Stomach smooth muscle (tissue), 2 donors: ENCODE results near the gene WDR35.
A peak's percentile ranks its signal among the peaks of the same experiment; 100 is the strongest.

Experiments used
- H3K27ac ChIP-seq: one replicate; pipeline ENCODE4 v1.7.0; 2013; ENCODE audit warnings: mild to moderate bottlenecking, low read length, inconsistent platforms
- H3K27me3 ChIP-seq, 2 donors: one replicate each; pipeline ENCODE4 v1.7.0; 2013; ENCODE audit warnings: low read length in 2 of 2; ENCODE audit not compliant: insufficient read depth in 2 of 2, control insufficient read depth in 1 of 2
- H3K36me3 ChIP-seq, 2 donors: one replicate each; pipeline ENCODE4 v1.7.0; 2013; ENCODE audit warnings: low read length in 2 of 2; ENCODE audit not compliant: control insufficient read depth in 2 of 2, insufficient read depth in 2 of 2
- H3K4me1 ChIP-seq: one replicate; pipeline ENCODE4 v1.7.0; 2013; ENCODE audit warnings: low read length; ENCODE audit not compliant: control insufficient read depth, insufficient read depth
- H3K4me3 ChIP-seq, 2 donors: one replicate each; pipeline ENCODE4 v1.7.0; 2013; ENCODE audit warnings: low read length in 2 of 2
- H3K9ac ChIP-seq, 2 donors: one replicate each; pipeline ENCODE4 v1.7.0; 2013; ENCODE audit warnings: low read length in 2 of 2, mild to moderate bottlenecking in 1 of 2
- H3K9me3 ChIP-seq, 2 donors: one replicate each; pipeline ENCODE4 v1.7.0; 2013; ENCODE audit warnings: low read length in 2 of 2; ENCODE audit not compliant: control insufficient read depth in 2 of 2
- donor health status: healthy.
- donor health status: Pancreatic carcinoma.

Gene WDR35

DNA sequence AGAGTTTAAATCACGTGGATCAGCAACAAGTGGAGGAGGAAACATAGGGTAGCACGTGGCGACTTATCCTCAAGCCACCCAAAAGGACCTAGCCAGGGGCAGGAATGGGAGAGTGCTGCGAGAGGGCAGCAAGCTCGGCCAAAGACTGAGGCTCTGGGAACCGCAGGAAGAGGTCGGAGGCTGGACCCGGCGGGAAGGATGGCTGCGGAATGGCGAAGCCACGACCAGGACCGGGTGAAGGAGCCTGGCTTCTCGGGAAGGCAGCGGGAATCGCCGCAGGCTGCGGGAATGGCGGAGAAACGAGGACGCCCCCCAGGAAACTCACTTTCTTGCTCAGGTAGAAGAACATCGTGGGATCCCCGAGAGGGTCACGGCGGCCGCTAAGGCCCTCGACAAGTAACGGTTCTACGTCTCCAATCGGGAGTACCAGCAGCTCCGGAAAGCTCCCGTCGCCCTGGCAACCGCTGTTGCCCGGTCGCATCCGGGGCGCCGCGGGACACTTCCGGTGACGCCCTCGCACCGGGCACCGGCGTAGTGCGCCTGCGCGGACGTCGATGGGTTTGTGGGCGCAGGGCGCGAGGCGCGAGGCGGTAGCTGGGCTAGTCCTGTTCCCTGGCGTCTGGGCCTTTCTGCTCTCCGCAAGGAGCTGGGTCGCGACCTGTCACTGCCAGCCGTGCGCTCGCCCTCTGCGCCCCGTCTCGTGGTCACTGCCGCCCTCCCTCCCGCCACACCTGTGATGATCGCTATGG, at the start of gene WDR35:
TSS of gene WDR35 (minus strand) at position 439 of the 749 bp plus-strand sequence. CDS start at position 349, 90 bp downstream.
- no peaks in the 10 kb centered on the region for H3K4me1 ChIP-seq
- H3K9ac ChIP-seq: peak within 1 kb of the TSS; percentile 58 to 85
- peak within 1 kb of the TSS; percentile 49 for H3K27ac ChIP-seq
- peak within 1 kb of the TSS; percentile 82 to 87 for H3K4me3 ChIP-seq
- no peaks in the 10 kb centered on the region for H3K27me3 ChIP-seq
- H3K9me3 ChIP-seq: no peaks in the 10 kb centered on the region
- peaks cover 0 to 3% of the 10 kb centered on the region in 2 donors for H3K36me3 ChIP-seq

- Histone ChIP-seq H3K36me3 (peaks cover 45 to 53% of the 10 kb centered on the region in 2 donors), H3K27me3 (no peaks in the 10 kb centered on the region), H3K9ac (no peak overlapping the region), H3K4me3 (no peak overlapping the region), H3K9me3 (no peaks in the 10 kb centered on the region), H3K4me1 (peaks cover 9% of the 10 kb centered on the region), H3K27ac (no peak overlapping the region)
Measured at GRCh38 chr2:20037660-20038059, 47.8 kb upstream of the WDR35 start.

DNA sequence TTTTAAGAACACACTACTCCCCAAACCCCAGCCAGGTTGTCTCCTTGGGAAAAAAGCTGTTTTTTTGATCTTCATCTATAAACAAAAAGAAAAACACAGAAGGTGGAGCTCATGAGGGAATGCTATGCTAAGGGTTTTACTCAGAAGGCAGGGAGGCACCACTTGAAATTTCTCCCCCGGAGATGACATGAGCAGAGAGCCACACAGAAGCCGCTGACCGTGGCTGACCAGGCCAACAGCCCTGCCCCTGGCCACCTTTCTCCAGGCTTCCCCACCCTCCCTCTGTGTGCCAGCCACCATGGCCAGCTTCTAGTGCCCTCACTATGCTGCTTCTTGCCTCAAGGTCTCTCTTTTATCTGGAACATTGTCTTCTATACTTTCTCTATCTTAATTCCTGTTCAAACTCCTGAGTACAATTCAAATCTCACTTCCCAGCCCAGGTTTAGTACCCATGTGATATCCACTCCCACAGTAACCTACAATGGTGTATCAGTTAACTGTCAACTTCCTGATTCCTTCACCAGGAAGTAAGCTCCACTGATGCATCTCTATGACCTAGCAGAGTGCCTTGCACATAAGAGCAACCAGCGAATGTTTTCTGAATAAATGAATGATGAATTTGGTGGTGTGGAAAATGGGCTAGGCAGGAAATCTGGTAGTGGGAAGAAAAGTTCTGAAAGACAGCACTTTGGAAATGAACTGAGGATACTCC, 46.2 kb upstream of the WDR35 start:
- no peak overlapping the region for H3K9ac ChIP-seq
- H3K36me3 ChIP-seq: peaks cover 52 to 63% of the 10 kb centered on the region in 2 donors
- H3K27me3 ChIP-seq: no peaks in the 10 kb centered on the region
- H3K4me1 ChIP-seq: peaks cover 9% of the 10 kb centered on the region
- no peak overlapping the region for H3K27ac ChIP-seq
- H3K9me3 ChIP-seq: no peaks in the 10 kb centered on the region
- no peak overlapping the region for H3K4me3 ChIP-seq

DNA sequence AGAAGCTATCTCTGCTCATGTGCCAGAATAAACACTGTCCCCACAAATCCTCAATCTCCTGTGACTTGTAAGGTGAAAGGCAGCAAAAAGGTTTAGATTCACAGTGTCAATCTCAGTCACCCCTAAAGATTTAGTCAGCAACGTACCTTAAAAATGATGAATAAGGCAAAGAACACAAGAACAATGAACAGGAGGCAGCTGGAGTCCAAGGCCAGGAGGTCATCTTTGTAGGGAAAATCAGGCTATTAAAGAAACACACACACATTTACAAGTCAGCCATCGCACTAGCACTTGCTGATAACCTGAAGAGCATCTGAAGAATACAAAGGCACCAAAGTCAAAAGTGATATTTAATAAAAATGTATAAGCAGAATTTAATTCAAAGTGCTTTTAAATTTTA, 44.9 kb upstream of the WDR35 start:
- Histone ChIP-seq H3K27me3 (no peaks in the 10 kb centered on the region), H3K4me3 (no peak overlapping the region), H3K27ac (no peak overlapping the region), H3K4me1 (peaks cover 9% of the 10 kb centered on the region), H3K9me3 (no peaks in the 10 kb centered on the region), H3K9ac (no peak overlapping the region), H3K36me3 (peaks cover 48 to 55% of the 10 kb centered on the region in 2 donors)

DNA sequence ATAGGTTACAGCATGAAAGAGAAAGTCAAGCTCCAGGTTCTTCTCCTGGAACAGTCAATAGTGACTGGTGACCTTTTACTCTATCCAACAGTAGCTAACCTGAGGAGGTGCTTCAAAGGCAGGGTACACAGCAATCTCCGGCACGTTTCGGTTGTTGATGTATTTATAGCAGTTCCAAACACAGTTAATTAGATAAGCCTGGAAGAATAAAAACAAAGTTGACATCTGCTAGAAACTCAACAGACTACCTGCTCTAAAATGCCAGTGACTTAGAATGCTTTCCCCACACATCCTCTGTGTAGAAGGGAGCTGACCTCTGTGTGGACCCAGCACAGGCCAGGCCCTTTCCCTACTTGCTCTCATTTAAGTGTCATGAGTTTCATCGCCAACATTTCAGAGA, 44.3 kb upstream of the WDR35 start:
- no peak overlapping the region for H3K9ac ChIP-seq
- H3K4me1 ChIP-seq: peaks cover 9% of the 10 kb centered on the region
- H3K27me3 ChIP-seq: no peaks in the 10 kb centered on the region
- H3K27ac ChIP-seq: peak overlapping the region; percentile 25
- H3K36me3 ChIP-seq: peaks cover 50 to 54% of the 10 kb centered on the region in 2 donors
- no peaks in the 10 kb centered on the region for H3K9me3 ChIP-seq
- no peak overlapping the region for H3K4me3 ChIP-seq

DNA sequence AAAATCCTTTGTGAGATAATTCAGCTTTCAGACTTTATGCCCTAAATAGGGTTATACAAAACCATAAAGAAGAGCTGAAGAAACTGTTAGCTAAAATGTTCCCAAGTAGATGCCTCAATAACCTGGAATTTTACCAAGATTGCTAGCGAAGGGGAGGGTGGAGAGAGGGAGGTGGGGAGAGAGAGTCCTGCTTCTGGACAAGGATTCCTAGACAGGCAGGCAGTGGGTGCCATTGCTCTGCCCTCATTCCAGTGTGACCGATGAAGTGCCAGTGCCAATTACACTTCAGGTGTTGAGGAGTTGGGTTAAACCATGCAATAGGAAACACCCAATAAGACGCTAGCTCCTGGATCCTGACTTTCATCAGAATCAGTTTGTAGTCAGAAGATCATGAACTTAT, 43.4 kb upstream of the WDR35 start:
- Histone ChIP-seq H3K36me3 (peaks cover 50 to 61% of the 10 kb centered on the region in 2 donors), H3K9me3 (no peaks in the 10 kb centered on the region), H3K4me3 (no peak overlapping the region), H3K4me1 (peaks cover 9% of the 10 kb centered on the region), H3K27ac (no peak overlapping the region), H3K27me3 (no peaks in the 10 kb centered on the region), H3K9ac (no peak overlapping the region)

DNA sequence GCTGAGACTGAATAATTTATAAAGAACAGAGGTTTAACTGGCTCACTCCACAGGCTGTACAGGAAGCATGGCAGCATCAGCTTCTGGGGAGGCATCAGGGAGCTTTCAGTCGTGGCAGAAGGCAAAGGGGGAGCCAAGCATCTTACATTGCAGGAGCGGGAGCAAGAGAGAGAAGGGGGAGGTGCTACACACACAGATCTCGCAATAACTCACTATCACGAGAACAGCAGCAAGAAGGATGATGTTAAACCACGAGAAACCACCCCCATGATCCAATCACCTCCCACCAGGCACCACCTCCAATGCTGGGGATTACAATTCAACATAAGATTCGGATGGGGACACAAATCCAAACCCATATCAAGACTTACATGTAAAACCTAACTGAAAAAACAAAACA, 40.3 kb upstream of the WDR35 start:
- Histone ChIP-seq H3K36me3 (peaks cover 35 to 46% of the 10 kb centered on the region in 2 donors), H3K27ac (no peak overlapping the region)

DNA sequence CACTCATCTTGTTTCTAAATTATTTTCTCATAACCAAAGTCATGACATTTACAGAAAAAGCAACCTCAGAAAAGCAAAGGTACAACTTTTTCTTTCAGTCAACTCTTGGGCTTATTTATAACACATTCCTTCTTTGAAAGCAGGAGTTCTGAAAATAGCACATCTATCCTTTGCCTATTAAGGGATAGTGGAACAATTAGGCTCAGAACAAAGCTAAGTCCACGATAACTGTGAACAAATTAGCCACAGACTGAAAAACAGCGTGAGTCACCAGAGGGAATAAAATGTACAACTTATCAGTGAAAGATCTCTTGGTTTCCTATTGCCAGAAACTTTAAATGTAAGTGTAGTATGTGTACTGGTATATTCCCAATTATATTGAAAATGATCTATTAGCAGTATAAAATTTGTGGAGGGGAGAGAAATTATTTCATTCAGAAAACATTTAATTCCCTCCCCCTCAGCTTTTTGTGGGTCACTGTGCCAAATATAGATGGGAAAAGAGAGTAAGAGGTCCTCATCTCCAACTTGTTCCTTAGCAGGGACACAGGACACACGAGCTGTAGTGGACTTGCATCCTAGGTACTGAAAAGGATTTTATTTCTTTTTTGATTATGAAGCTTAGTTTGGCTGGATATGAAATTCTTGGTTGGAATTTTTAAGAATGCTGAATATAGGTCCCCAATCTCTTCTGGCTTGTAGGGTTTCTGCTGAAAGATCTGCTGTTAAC, 38.0 kb upstream of the WDR35 start:
- H3K9ac ChIP-seq: no peak overlapping the region
- H3K36me3 ChIP-seq: peaks cover 19 to 28% of the 10 kb centered on the region in 2 donors
- no peaks in the 10 kb centered on the region for H3K9me3 ChIP-seq
- H3K27me3 ChIP-seq: no peaks in the 10 kb centered on the region
- peak overlapping the region; percentile 25 for H3K27ac ChIP-seq
- peak overlapping the region in 1 of 2 donors; percentile 15 for H3K4me3 ChIP-seq
- H3K4me1 ChIP-seq: peaks cover 5% of the 10 kb centered on the region

More for the DNA sequence above, 40.3 kb upstream of the WDR35 start:
- no peaks in the 10 kb centered on the region for H3K9me3 ChIP-seq
- no peak overlapping the region for H3K9ac ChIP-seq
- no peaks in the 10 kb centered on the region for H3K27me3 ChIP-seq
- peaks cover 13% of the 10 kb centered on the region for H3K4me1 ChIP-seq
- no peak overlapping the region for H3K4me3 ChIP-seq

GRCh38 chr2:20027260-20027677, 37.4 kb upstream of the WDR35 start:
- Histone ChIP-seq H3K4me3 (peak overlapping the region in 1 of 2 donors; percentile 15), H3K27ac (peak overlapping the region; percentile 25), H3K4me1 (peaks cover 5% of the 10 kb centered on the region), H3K27me3 (no peaks in the 10 kb centered on the region), H3K36me3 (peaks cover 17 to 23% of the 10 kb centered on the region in 2 donors), H3K9me3 (no peaks in the 10 kb centered on the region), H3K9ac (no peak overlapping the region)

- peaks cover 5% of the 10 kb centered on the region for H3K4me1 ChIP-seq
- H3K27me3 ChIP-seq: no peaks in the 10 kb centered on the region
- H3K9ac ChIP-seq: no peak overlapping the region
- H3K36me3 ChIP-seq: peaks cover 8 to 14% of the 10 kb centered on the region in 2 donors
- H3K4me3 ChIP-seq: no peak overlapping the region
- H3K27ac ChIP-seq: no peak overlapping the region
- no peaks in the 10 kb centered on the region for H3K9me3 ChIP-seq
Measured at GRCh38 chr2:20025065-20025786, 35.3 kb upstream of the WDR35 start.
